HAP-1 (cell line): ENCODE measurements around the gene RUFY3.
"Not testable (repeated sequence)": the region's sequence is repeated elsewhere in the genome, so short reads cannot be mapped to it uniquely, and the experiment has no call there.

Experiments used
- DNase-seq, 2 experiments: peaks; one replicate each; pipeline ENCODE4 v3.0.0-alpha.2; 2016 to 2020; ENCODE audit warnings: low spot score in 2 of 2
- H3K27me3 ChIP-seq: fragments of 250-450 bp; sonication (Bioruptor Pico); 2 replicates; pipeline ENCODE4 v1.5.1; 2020; ENCODE audit warnings: low read depth, mild to moderate bottlenecking, moderate library complexity
- H3K36me3 ChIP-seq: fragments of 250-450 bp; sonication (Bioruptor Pico); replicated peaks from 2 replicates; pipeline ENCODE4 v1.5.1; 2020; ENCODE audit warnings: mild to moderate bottlenecking
- H3K4me1 ChIP-seq: fragments of 250-450 bp; sonication (Bioruptor Pico); 2 replicates; pipeline ENCODE4 v1.5.1; 2020; ENCODE audit warnings: mild to moderate bottlenecking
- H3K4me3 ChIP-seq: fragments of 250-450 bp; sonication (Bioruptor Pico); 2 replicates; pipeline ENCODE4 v1.5.1; 2020; ENCODE audit warnings: mild to moderate bottlenecking, moderate library complexity
- H3K9me3 ChIP-seq: fragments of 250-450 bp; sonication (Bioruptor Pico); 2 replicates; pipeline ENCODE4 v1.5.1; 2020; ENCODE audit warnings: mild to moderate bottlenecking, moderate library complexity
- in situ Hi-C: fragments of 300-500 bp; cut with MboI; formaldehyde crosslinking; loops from 3 replicates; pipeline ENCODE4 v1.14.3; 2020; ENCODE audit warnings: low sequenced_read_pairs, inconsistent platforms, mixed read lengths

The RUFY3 gene

DNA sequence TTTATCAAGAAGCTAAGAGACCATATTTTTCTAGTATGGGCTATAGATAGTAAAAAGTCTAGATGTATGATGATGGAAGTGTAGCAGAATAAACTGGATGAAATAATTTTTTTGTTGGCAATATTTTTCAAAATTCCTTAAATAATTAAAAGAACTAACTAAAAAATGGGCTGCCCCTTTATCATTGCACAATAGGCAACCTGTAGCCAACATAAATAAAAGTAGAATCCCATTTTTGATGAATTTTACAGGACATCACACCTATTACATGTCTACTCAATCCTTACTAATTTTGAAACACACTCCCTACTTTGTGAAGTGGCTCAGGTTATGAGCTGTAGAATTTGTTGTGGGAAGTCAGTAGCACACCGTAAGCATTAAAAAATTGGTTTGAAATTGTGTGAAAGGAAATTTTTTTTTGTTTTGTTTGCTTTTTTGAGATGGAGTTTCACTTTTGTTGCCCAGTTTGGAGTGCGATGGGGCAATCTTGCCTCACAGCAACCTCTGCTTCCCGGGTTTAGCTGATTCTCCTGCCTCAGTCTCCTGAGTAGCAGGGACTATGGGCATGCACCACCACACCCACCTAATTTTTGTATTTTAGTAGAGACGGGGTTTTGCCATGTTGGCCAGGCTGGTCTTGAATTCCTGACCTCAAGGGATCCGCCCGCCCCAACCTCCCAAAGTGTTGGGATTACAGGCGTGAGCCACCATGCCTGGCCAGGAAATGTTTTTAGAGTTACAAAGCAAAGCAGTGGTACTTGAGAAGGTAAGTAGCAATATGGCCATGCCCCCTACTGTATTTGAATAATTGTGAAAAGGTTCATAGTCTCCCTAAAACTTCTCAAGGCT, 8.9 kb upstream of the RUFY3 start:
- no peak overlapping the region for H3K4me3 ChIP-seq
- H3K4me1 ChIP-seq: peaks cover 14% of the 10 kb centered on the region
- no peaks in the 10 kb centered on the region for H3K9me3 ChIP-seq
- in situ Hi-C loops: no loop called here
- H3K27me3 ChIP-seq: no peaks in the 10 kb centered on the region
- H3K36me3 ChIP-seq: no peaks in the 10 kb centered on the region
- no peak for DNase-seq

DNA sequence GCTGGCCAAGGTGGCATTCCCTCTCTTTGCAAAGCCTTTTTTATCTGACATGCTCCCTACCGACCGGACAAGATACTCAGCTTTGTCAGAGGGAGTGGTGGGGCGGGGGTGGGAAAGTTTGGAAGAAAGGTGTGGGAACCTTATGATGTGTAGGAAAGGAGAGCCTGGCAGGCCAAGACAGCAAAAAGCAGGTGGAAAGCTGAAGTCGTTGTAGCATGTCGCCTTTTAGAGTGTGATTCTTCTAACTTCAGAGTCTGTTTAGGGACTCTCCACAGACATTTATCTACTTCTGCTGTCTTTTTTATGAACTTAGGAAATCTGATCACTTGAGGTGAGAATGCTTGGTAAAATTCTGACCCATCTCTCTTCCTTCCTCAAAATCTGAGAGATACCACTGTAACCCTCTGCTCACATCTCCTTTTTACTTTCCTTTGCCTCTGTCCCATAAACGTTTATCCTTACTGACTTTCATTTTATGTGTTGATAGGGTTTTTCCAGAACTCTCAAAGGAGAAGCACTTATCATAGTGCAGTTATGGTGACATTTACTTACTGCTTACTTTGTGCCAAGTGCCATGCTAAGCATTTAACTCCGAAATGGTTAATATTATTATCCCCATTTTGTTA, 8.2 kb upstream of the RUFY3 start:
- Histone ChIP-seq H3K4me3 (no peak overlapping the region), H3K27me3 (no peaks in the 10 kb centered on the region), H3K36me3 (no peaks in the 10 kb centered on the region), H3K4me1 (peaks cover 14% of the 10 kb centered on the region), H3K9me3 (no peaks in the 10 kb centered on the region)
- in situ Hi-C loops: no loop called here
- no peak for DNase-seq

DNA sequence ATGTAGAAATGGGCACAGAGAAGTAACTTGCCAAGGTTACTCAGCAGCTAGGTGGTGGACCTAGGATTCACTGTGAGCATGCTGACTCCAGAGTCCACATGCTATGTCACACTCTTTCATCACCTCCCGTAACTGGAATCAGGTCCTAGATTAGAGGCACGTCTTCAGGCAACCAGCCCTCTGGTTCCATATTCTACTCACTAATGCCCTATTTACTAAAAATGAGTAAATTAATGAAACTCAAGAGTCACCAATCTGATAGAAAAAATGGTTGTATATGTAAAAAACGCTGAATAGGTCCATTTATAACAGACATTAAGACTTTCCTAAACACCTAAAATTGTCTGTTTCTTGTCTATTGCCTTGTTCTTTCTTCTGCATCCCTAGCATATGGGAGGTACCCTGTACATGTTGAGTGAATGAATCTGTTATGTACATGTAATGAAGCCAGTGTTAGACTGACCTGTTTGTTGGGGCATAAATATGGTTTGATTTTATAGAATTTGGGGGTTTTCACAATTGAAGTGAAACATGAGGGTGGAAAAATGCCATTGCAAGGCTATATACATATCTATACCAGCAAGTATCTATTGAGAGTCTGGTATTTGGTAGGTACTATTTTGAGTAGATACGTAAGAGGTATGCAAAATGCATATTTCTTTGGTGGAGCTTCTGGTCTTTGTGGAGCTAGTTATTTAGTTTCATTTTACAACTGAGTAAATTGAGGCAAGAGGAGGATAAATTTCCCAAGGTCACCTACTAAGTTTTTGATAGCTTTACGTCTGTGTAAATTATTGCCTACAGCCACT, 7.5 kb upstream of the RUFY3 start:
- H3K9me3 ChIP-seq: no peaks in the 10 kb centered on the region
- peaks cover 8% of the 10 kb centered on the region for H3K4me1 ChIP-seq
- no peak for DNase-seq
- in situ Hi-C loops: no loop called here
- no peaks in the 10 kb centered on the region for H3K36me3 ChIP-seq
- no peak overlapping the region for H3K4me3 ChIP-seq
- H3K27me3 ChIP-seq: no peaks in the 10 kb centered on the region

DNA sequence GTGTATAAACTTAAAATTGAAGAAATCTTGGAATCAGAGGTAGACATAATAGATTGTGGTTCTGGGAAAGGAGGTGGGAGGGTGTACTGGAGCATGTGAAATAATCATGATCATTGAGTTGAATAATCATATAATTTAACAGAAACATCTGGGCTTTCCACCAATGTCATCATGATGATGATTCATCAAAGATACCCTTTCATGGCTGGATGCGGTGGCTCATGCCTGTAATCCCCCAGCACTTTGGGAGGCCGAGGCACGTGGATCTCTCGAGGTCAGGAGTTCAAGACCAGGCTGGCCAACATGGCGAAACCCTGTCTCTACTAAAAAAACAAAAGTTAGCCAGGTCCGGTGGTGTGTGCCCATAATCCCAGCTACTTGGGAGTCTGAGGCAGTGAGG, 6.7 kb upstream of the RUFY3 start:
- Histone ChIP-seq H3K36me3 (no peaks in the 10 kb centered on the region), H3K9me3 (no peaks in the 10 kb centered on the region), H3K4me3 (no peak overlapping the region), H3K27me3 (no peaks in the 10 kb centered on the region), H3K4me1 (no peaks in the 10 kb centered on the region)
- in situ Hi-C loops: no loop called here
- DNase-seq: no peak

DNA sequence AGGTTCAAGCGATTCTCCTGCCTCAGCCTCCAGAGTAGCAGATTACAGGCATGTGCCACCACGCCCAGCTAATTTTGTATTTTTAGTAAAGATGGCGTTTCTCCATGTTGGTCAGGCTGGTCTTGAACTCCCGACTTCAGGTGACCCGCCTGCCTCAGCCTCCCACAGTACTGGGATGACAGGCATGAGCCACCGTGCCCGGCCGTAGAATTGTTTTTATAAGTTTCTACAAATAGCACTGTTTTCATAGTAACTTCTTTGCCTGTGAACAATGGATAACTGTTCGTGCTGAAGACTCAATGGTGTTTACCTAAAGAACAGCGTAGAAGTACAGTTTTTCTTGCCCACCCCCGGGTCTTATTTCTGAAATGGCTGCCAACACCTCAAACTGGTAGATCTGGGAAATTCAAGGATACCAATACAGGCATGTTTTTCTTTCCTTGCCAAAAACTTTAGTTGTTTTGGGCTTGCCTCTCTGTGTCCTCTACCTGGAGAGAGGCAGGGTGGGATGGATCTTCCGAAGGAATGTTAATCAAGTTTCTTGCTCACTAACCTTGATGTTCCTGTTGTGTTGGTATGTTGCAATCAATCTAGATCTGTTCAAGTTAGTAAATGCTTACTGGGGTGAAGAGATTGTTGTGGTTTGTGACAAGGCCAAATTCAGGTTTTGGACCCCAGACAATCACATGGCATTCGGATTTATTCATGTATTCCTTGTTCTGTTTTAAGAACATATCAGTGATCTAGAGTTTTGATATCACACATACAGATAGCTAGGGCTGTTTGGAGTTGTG, 2.8 kb upstream of the RUFY3 start:
- in situ Hi-C loops: no loop called here
- Histone ChIP-seq H3K4me1 (peaks cover 4% of the 10 kb centered on the region), H3K4me3 (no peak overlapping the region), H3K27me3 (no peaks in the 10 kb centered on the region), H3K9me3 (no peaks in the 10 kb centered on the region), H3K36me3 (no peaks in the 10 kb centered on the region)
- DNase-seq: no peak

DNA sequence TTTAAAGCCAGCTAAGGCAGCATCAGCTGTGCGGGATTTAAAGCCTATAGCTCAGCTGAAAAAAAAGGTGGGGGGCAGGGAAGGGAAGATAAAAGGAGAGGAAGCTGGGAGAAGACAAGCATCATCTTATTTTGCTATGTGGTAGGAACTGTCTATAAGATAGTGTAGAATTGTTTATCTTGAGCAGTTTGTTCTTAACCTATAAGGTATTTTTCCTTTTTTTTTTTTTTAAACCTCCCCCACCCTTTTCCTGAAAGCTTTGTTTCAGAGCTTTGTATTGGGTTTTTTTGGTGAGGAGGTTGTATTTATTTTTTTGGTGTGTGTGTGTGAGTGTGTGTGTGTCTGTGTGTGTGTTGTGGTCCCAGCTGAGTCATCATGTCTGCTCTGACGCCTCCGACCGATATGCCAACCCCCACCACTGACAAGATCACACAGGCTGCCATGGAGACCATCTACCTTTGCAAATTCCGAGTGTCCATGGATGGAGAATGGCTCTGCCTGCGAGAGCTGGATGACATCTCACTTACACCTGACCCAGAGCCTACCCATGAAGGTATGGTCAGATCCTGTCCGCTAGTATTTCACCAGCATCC, 531 bp downstream of the RUFY3 start:
- H3K9me3 ChIP-seq: no peaks in the 10 kb centered on the region
- in situ Hi-C loops: no loop called here
- DNase-seq: no peak
- no peaks in the 10 kb centered on the region for H3K27me3 ChIP-seq
- H3K4me1 ChIP-seq: peaks cover 7% of the 10 kb centered on the region
- no peaks in the 10 kb centered on the region for H3K36me3 ChIP-seq
- H3K4me3 ChIP-seq: no peak overlapping the region

DNA sequence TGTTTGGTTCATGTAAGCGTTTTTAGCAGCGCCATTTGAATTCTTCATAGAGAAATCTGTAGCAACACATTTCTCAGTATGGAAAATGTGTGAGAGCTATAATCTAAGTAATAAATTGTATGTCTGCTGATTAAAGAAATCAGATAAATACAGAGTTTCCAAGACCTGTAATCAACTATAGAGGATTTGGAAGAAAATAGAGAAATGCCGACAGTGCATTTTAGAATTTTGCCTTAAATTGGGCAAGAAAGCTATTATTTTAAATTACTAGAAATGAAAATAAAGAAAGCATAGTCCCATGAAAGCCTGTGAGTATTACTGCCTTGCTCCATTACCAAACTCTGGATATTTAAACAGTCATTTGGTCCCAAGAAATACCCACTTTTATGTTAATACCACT, 2.7 kb downstream of the RUFY3 start:
- in situ Hi-C loops: no loop called here
- no peak overlapping the region for H3K4me3 ChIP-seq
- H3K9me3 ChIP-seq: no peaks in the 10 kb centered on the region
- H3K27me3 ChIP-seq: no peaks in the 10 kb centered on the region
- peaks cover 7% of the 10 kb centered on the region for H3K4me1 ChIP-seq
- no peaks in the 10 kb centered on the region for H3K36me3 ChIP-seq
- DNase-seq: no peak

DNA sequence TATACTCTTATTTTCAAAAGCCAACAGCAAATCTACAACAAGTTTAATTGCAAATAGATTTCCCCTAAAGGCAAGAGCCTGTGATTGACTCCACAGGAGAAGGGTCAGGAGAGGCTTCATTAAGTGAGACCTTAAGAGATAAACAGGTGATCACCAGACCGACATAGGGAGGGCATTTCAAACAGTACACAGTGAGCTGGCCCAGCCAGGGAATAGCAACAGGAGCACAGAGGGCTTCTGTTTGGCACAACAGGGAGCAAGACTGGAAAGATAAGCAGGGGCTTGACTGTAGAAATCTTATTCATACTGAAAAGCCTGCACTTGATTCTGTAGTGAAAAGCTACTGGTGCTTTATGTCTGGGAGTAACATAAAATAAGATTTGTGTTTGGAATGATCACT, 3.9 kb downstream of the RUFY3 start:
- H3K9me3 ChIP-seq: no peaks in the 10 kb centered on the region
- DNase-seq: no peak
- no peaks in the 10 kb centered on the region for H3K36me3 ChIP-seq
- no peak overlapping the region for H3K4me3 ChIP-seq
- no peaks in the 10 kb centered on the region for H3K27me3 ChIP-seq
- in situ Hi-C loops: no loop called here
- peaks cover 7% of the 10 kb centered on the region for H3K4me1 ChIP-seq

DNA sequence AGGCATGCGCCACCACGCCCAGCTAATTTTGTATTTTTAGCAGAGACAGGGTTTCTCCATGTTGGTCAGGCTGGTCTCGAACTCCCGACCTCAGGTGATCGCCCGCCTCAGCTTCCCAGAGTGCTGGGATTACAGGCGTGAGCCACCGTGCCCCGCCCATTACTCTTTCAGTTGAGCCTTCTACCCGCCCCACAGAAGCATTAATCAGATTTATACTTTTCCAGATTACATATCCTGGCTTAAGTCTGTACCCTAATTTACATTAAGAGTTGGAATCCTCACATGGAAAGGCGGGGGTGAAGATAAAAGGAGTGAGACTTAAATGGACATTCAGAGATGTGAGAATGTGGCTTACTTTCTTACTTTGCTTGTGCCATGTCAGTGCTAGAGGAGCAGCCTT, 4.8 kb downstream of the RUFY3 start:
- in situ Hi-C loops: not testable (repeated sequence)

DNA sequence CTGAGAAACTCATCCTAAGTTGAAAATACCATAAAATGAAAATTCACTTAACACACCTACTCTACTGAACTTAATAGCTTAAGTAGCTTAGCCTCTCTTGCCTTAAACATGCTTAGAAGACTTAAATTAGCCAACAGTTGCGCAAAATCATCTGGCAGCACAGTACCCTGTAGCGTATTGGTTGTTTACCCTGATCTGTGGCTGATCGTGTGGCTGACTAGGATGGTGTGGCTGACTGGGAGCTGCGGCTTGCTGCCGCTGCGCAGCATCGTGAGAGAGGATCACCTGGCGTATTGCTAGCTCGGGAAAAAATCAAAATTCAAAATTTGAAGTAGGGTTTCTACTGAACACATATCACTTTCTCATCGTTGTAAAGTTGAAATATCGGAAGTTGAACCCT, 6.3 kb downstream of the RUFY3 start:
- no peak for DNase-seq
- H3K9me3 ChIP-seq: no peaks in the 10 kb centered on the region
- no peaks in the 10 kb centered on the region for H3K36me3 ChIP-seq
- no peaks in the 10 kb centered on the region for H3K27me3 ChIP-seq
- in situ Hi-C loops: no loop called here
- H3K4me1 ChIP-seq: peaks cover 3% of the 10 kb centered on the region
- H3K4me3 ChIP-seq: no peak overlapping the region

More for the DNA sequence above, 4.8 kb downstream of the RUFY3 start:
- not testable (repeated sequence) for H3K27me3 ChIP-seq, H3K4me3 ChIP-seq, H3K36me3 ChIP-seq, H3K9me3 ChIP-seq, DNase-seq, H3K4me1 ChIP-seq

DNA sequence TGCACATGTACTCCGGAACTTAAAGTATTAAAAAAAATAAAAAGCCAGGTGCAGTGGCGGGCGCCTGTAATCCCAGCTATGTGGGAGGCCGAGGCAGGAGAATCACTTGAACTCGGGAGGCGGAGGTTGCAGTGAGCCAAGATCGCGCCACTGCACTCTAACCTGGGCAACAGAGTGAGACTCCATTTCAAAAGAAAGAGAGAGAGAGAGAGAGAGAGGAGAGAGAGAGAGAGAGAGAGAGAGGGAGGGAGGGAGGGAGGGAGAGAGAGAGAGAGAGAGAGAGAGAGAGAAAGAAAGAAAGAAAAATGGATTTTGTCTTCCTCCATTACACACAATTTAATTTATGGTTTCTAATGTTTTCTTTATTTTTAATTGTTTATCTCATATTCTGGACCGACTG, 11.1 kb downstream of the RUFY3 start:
- H3K36me3 ChIP-seq, H3K4me3 ChIP-seq, H3K9me3 ChIP-seq, H3K27me3 ChIP-seq, DNase-seq, in situ Hi-C loops: not testable (repeated sequence)
- peaks cover 13% of the 10 kb centered on the region for H3K4me1 ChIP-seq

DNA sequence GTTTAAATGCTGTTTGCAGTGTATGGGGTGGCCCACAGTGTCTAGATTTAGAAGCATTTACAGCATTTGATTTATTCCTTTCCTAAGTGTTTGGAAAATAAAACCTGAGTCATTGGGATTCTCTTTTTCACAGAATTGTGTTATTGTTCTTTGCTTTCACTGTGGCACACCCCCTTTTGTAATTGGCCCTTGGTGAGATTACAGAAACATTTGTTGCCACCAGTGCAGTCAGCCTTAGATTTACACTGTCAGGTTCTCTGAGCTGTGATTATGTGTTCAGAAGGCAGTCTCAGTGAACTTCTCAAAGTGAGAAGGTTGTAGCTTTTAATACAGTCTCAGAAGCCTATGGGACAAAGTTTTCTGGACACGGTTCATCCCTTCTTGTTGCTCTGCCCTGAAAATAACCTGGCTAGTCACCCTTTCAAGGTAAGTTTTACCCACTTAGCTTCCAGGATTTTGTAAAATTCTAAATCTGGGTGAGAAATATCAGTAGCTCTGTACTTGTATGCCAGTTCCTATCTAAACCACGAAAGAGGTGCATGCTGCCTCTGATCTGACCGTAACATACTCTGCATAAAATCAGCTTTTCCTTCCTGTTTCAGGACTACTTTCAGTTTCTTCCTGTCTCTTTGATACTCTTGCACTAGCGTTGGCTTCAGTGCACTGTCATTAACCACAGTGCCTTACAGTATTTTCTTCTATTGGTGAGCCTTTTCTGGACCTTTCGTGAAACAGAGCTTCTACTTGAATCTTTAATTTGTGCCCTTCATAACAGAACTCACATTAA, 12.6 kb downstream of the RUFY3 start:
- peak; percentile 44 to 77 for DNase-seq
- peak overlapping the region; percentile 1; the same call in 1 of the 2 replicates for H3K4me3 ChIP-seq
- peaks cover 18% of the 10 kb centered on the region for H3K4me1 ChIP-seq
- in situ Hi-C loops: no loop called here
- H3K36me3 ChIP-seq: no peaks in the 10 kb centered on the region
- H3K27me3 ChIP-seq: no peaks in the 10 kb centered on the region
- H3K9me3 ChIP-seq: no peaks in the 10 kb centered on the region
